GM19023 (cell line): Measurements from ENCODE around the gene RPS19.
"Not testable (repeated sequence)": the region's sequence is repeated elsewhere in the genome, so short reads cannot be mapped to it uniquely, and the experiment has no call there.

Experiments used
- ATAC-seq: cut with Tn5 transposase; IDR thresholded peaks from one replicate; pipeline ENCODE4 v1.9.1; 2021; ENCODE audit warnings: mild to moderate bottlenecking, moderate library complexity; ENCODE audit not compliant: unreplicated experiment

The RPS19 gene

GRCh38 chr19:41859213-41859617, 840 bp upstream of the RPS19 start:
- no peak for ATAC-seq

GRCh38 chr19:41860419-41861115, 512 bp downstream of the RPS19 start:
- no peak for ATAC-seq

GRCh38 chr19:41861116-41861768, 1.2 kb downstream of the RPS19 start:
- ATAC-seq: no peak

- ATAC-seq: no peak
These were observed 1.8 kb downstream of the RPS19 start for GRCh38 chr19:41861846-41862245.

- ATAC-seq: no peak
These were observed 2.5 kb downstream of the RPS19 start for GRCh38 chr19:41862445-41862986.

- ATAC-seq: no peak
These were observed 3.3 kb downstream of the RPS19 start for GRCh38 chr19:41863209-41863931.

- ATAC-seq: no peak
These were observed 4.3 kb downstream of the RPS19 start for GRCh38 chr19:41864374-41864773.

- no peak for ATAC-seq
These were observed 6.2 kb downstream of the RPS19 start for GRCh38 chr19:41866284-41866683.

- no peak for ATAC-seq
These were observed 8.3 kb downstream of the RPS19 start for GRCh38 chr19:41868120-41868988.

GRCh38 chr19:41868989-41869300, 8.9 kb downstream of the RPS19 start:
- no peak for ATAC-seq

GRCh38 chr19:41869374-41869955, 9.4 kb downstream of the RPS19 start:
- ATAC-seq: no peak

GRCh38 chr19:41870401-41870873, 10.4 kb downstream of the RPS19 start:
- no peak for ATAC-seq

- no peak for ATAC-seq
These were observed 11.7 kb downstream of the RPS19 start for GRCh38 chr19:41871573-41872383.

GRCh38 chr19:41872384-41872774, 12.3 kb downstream of the RPS19 start:
- no peak for ATAC-seq

- ATAC-seq: no peak
These were observed 13.0 kb downstream of the RPS19 start for GRCh38 chr19:41872775-41873647.

GRCh38 chr19:41875973-41876372, 15.9 kb downstream of the RPS19 start:
- ATAC-seq: not testable (repeated sequence)

GRCh38 chr19:41876847-41877832, 17.1 kb downstream of the RPS19 start, which contains the start of gene CD79A:
TSS of gene CD79A (plus strand) at chr19:41877279. CDS start at chr19:41877305, 26 bp downstream.
- peak; percentile 66 for ATAC-seq
